GM19238 (cell line): ENCODE data around the gene TAOK3.
A peak's percentile ranks its signal among the peaks of the same experiment; 100 is the strongest.
"Not testable (repeated sequence)": the region's sequence is repeated elsewhere in the genome, so short reads cannot be mapped to it uniquely, and the experiment has no call there.

ENCODE experiments used
- DNase-seq: peaks from one replicate; pipeline ENCODE4 v3.0.0; 2011; ENCODE audit warnings: low spot score; ENCODE audit not compliant: insufficient read length

The TAOK3 gene

GRCh38 chr12:118144499-118144898, 228.2 kb downstream of the TAOK3 start:
- no peak for DNase-seq

DNA sequence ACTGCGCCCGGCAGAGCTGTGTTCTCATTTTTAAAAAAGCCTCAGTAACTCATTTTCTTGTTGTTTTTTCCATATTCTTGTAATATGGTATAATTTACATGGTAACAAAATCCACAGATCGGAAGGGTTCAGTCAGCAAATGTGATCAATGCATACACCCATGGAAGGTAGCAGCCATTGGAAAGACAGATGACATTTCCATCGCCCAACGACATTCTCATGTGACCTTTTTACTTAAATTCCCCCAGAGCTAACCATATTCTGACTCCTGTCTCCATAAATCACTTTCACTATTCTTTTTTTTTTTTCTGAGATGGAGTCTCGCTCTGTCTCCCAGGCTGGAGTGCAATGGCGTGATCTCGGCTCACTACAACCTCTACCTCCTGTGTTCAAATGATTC, 231.9 kb downstream of the TAOK3 start:
- no peak for DNase-seq

- DNase-seq: no peak
Measured at GRCh38 chr12:118137148-118137678, 235.5 kb downstream of the TAOK3 start.

DNA sequence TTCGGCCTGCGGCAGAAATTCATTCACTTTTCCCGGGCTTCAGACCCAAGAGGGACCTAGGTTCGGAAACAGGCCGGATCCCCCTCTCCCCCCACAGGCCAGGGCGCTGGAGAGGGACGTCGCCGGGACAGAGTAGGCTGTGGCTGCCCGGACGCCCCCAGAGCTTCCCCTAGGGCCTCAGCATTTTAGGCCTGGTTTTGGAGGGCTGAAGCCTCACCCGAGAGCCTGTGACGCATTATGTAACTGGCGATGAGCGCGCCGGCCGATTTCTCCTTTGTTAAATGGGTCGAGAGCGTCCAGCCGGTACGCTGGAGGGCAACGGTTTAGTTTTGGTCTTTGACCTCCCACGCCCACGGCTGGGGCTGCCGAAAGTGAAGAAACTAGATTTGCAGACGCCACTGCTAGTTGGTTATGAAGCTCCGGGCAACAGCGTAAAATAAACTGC, 236.1 kb downstream of the TAOK3 start:
- DNase-seq: peak; percentile 39

DNA sequence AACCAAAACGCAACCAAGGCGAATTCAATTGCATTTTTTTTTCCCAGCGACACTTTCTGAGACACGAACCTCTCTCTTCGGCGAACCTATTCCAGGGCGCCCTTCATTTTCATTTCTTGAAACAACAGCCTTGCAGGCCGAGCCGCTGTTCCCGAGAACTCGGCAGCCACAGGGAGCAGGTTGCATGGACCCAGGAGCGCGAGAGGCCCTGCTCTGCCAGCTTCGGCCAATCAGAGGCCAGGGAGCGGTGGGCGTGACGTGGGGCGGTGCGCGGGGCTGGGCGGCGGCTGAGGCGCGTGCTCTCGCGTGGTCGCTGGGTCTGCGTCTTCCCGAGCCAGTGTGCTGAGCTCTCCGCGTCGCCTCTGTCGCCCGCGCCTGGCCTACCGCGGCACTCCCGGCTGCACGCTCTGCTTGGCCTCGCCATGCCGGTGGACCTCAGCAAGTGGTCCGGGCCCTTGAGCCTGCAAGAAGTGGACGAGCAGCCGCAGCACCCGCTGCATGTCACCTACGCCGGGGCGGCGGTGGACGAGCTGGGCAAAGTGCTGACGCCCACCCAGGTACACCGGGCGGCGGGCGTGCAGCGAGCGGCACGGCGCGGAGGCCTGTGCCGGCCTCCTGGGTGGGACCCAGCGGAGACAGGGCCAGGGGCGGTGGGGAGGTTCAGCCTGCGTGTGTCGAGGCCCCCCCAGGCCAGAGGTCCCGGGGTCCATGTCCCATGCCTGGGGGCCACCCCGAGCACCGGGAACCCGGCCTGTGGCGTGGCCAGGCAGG, 236.7 kb downstream of the TAOK3 start, which contains the start of gene PEBP1:
TSS of gene PEBP1 (plus strand) at position 337 of the 771 bp plus-strand sequence. CDS start at position 423, 86 bp downstream.
- DNase-seq: peak; percentile 94

DNA sequence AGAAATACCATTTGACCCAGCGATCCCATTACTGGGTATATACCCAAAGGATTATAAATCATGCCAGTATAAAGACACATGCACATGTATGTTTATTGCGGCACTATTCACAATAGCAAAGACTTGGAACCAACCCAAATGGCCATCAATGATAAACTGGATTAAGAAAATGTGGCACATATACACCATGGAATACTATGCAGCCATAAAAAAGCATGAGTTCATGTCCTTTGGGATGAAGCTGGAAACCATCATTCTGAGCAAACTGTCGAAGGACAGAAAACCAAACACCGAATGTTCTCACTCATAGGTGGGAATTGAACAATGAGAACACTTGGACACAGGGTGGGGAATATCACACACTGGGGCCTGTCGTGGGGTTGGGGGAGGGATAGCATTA, 243.3 kb downstream of the TAOK3 start:
- not testable (repeated sequence) for DNase-seq

DNA sequence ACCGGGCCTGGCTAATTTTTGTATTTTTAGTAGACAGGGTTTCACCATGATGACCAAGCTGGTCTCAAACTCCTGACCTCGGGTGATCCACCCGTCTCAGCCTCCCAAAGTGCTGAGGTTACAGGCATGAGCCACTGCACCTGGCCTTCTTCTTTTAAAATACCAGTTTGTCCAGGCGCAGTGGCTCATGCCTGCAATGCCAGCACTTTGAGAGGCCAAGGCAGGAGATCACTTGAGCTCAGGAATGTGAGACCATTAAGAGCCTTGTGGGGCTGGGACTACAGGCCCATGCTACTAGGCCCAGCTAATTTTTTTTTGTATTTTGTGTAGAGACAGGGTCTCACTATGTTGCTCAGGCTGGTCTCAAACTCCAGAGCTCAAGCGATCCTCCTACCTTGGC, 244.8 kb downstream of the TAOK3 start:
- no peak for DNase-seq

GRCh38 chr12:118126119-118126757, 246.5 kb downstream of the TAOK3 start:
- DNase-seq: no peak

DNA sequence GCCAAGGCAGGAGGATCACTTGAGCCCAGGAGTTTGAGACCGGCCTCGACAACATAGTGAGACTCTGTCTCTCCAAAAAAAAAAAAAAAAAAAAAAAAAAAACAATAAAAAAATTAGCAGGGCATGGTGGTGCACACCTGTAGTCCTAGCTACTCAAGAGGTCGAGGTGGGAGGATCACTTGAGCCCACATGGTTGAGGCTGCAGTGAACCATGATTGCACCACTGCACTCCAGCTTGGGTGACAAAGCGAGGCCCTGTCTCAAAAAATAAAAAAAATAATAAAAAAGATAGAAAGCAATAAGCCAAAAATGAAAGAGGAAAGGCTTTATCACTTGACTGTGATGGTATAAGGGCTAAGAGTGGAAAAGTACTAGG, 247.0 kb downstream of the TAOK3 start:
- no peak for DNase-seq

- DNase-seq: no peak
Measured at GRCh38 chr12:118124333-118124874, 248.3 kb downstream of the TAOK3 start.

DNA sequence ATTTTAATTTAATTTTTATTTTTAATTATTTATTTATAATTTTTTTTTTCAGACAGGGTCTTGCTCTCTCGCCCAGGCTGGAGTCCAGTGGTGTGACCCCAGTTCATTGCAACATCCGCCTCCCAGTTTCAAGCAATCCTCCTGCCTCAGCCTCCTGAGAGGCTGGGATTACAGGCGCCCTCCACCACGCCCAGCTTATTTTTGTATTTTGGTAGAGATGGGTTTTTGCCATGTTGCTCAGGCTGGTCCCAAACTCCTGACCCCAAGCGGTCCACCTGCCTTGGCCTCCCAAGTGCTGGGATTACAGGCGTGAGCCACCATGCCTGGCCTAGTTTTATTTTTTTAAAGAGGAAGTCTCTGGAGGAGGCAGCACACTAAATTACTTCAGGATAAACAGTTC, 250.4 kb downstream of the TAOK3 start:
- no peak for DNase-seq

DNA sequence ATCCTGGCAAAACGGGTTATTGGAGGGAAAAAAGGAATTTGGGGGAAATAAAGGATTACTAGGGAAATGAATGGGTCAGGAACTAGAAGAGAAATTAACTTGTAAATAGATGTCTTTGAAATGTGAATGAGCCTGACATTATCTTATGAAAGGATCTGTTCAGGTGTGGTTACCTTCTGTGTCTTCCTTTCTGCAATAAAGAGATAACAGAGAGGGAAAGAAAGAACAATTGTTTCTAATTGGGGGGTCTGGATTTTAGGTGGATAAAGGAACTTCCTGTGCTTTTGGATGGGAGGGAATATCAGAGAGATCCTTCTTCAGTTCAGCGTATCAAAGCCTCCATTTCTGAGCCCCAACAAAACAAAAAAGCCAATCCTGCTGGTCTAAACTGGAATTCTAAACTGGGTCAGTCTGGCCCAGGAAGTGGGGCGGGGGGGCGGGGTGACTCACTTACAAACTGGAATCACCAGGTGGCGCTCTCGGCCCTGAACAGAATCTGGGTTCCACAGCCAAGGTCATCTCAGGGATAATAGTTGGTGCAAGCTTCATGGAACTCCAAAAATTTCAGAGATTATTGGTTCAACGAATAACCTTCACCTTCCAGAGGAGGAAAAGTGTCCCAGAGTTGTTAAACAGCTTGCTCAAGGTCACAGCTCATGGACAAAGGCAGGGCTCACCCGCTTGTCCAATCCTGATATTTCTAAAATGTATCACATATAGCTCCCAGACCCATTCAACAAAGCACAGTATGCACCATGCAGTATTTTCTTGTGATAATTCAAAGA, 251.9 kb downstream of the TAOK3 start:
- DNase-seq: peak; percentile 78

GRCh38 chr12:118119449-118119879, 253.2 kb downstream of the TAOK3 start:
- DNase-seq: no peak

GRCh38 chr12:118109088-118109487, 263.6 kb downstream of the TAOK3 start:
- no peak for DNase-seq

DNA sequence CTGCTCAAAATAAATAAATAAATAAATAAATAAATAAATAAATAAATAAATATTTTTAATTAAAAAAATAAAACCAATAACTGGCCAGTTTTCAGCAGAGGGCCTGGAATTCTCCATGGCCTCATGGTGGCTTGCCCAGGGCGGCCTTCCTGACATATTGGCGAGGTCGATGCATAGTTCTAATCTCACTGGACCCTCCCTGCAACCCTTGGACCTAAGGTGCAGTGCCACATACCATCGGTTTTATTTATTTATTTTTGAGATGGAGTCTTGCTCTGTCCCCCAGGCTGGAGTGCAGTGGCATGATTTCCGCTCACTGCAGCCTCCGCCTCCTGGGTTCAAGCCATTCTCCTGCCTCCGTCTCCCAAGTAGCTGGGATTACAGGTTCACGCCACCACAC, 265.0 kb downstream of the TAOK3 start:
- no peak for DNase-seq

GRCh38 chr12:118107011-118107410, 265.7 kb downstream of the TAOK3 start:
- no peak for DNase-seq

DNA sequence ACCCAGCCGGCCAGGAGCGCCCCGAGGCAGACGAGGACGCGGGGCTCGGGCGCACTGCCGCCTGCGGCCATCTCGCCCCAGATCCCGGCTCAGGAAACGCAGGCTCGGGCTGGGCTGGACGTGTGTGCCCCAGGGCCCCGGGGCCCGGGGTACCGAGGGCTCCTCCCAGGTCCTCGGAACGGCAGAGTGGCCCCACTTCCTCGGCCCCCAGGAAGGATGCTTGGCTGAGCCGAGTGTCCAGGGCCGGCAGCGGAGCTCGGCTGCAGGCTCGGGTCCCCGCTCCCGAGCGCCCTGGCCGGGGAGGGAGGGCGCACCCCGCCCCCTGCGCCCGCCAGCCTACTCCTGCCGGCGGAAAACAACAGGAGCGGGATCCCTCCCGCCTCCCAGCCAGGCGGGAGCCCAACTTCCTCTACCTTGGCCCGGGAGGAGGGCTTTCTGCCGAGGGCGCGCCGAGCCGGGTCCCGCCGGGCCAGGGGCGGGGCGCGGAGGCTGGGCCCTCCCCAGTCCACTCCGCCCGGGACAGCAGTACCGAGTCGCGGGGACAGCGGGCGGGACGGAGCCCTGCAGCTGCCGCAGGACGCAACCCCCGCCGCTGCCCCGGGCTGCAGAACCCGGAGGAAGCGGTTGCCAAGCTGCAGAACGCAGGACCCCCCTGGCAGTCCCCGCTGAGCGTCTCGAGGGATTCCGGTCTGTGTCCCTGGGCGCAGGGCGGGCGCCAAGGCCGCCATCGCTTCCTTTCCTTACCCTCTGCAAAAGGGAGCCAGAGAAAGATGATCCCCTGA, 268.9 kb downstream of the TAOK3 start, which contains the start of gene VSIG10:
TSS of gene VSIG10 (minus strand) at position 411 of the 782 bp plus-strand sequence. CDS start at position 71, 340 bp downstream.
- DNase-seq: peak; percentile 21

- DNase-seq: no peak
Measured at GRCh38 chr12:118103201-118103600, 269.5 kb downstream of the TAOK3 start.

DNA sequence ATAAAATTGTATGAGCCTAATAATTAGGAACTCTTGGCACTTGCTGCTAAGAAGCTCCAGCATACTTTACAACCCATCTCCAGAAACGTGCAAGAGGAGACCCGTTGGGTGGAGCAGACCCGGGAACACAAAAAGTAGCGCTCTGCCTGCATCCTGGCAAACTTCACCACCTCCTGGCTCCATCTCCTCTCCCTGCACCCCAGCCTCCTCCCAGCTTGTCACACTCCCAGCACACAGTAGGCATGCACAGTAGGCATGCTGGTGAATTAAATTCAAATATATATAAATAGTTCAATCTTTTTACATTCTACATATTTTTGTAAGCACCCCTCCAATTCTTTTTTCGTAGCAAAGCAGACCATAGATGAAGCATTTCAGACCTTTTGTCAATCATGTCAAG, 270.1 kb downstream of the TAOK3 start:
- no peak for DNase-seq

DNA sequence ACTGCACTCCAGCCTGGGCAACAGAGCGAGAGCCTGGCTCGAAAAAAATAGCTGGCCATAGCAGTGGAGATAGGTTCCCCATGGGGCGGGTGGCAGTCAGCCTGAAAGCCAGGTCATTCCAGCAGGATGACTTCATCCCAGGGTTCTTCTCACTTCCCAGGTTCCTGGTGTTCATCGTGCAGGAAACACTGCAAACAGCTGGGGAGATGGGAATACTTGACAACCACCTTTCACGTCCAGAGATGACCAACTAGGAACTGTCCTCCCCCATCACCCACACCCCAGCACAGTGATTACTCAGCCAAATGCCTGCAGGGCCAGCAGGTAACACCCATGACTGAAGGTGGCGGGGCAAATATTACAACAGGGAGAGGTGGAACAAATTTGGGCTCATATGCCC, 270.6 kb downstream of the TAOK3 start:
- DNase-seq: no peak

DNA sequence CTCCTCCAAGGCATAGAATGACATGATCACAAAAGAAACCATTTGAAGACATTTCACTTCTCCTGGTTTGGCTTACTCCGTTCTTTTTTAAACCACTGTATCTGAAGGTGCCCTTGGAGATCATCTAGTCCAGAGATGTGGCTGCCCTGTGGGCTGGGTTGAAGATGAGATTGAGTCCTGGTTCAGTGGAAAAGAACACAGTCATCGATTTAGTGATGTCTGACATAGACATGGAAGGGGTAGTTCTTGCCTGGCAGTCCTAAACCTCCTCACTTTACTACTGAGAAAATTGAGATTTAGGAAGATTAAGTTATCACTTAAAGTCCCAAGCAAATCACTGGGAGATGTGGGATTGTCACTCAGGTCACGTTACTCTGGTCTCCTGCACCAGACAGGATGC, 271.7 kb downstream of the TAOK3 start:
- no peak for DNase-seq
